Endothelial cell of umbilical vein (primary cell): ENCODE results near the gene MCL1.

Experiments used
- CTCF ChIP-seq, 2 donors: IDR thresholded peaks; 1 replicate in 1 of 2; 2 replicates in 1 of 2; pipeline ENCODE4 v1.5.1; 2011; ENCODE audit warnings: low read length in 2 of 2, mild to moderate bottlenecking in 2 of 2, moderate library complexity in 2 of 2, control low read depth in 1 of 2, inconsistent platforms in 1 of 2, low read depth in 1 of 2; ENCODE audit not compliant: insufficient read depth in 1 of 2; ENCODE audit errors: extremely low read depth in 1 of 2
- FOS ChIP-seq: IDR thresholded peaks from 2 replicates; pipeline ENCODE4 v1.6.1; 2011; ENCODE audit warnings: mild to moderate bottlenecking, low read length, moderate library complexity, borderline replicate concordance; ENCODE audit not compliant: insufficient read depth
- GATA2 ChIP-seq: IDR thresholded peaks from 2 replicates; pipeline ENCODE4 v1.7.0; 2011; ENCODE audit warnings: low read depth, mild to moderate bottlenecking, moderate library complexity, mixed read lengths, low read length; ENCODE audit not compliant: insufficient read length, insufficient read depth

GRCh38 chr1:150596976-150597375, 17.6 kb upstream of the MCL1 start:
- TF ChIP-seq FOS (no peak), GATA2 (no peak), CTCF (IDR thresholded peaks at IDR 0.05; ENCODE audit: extremely low read depth in 1 of 2, insufficient read depth in 1 of 2, low read depth in 1 of 2, low read length in 2 of 2) (no peak)
